AG10803 (cell line): ENCODE results near the gene ASIC5.
A peak's percentile ranks its signal among the peaks of the same experiment; 100 is the strongest.

ENCODE experiments used
- DNase-seq: peaks from one replicate; pipeline ENCODE4 v3.0.0; 2010; ENCODE audit warnings: low read depth
- H3K4me3 ChIP-seq: 2 replicates; pipeline ENCODE4 v1.5.1; 2011; ENCODE audit warnings: mild to moderate bottlenecking, low read length, control low read depth
- TF ChIP-seq, protein P1 (sequence below): conservative IDR thresholded peaks from 2 replicates; pipeline ENCODE4 v1.5.1; 2011; ENCODE audit warnings: mild to moderate bottlenecking, low read length, control low read depth, inconsistent platforms

ASIC5 gene

DNA sequence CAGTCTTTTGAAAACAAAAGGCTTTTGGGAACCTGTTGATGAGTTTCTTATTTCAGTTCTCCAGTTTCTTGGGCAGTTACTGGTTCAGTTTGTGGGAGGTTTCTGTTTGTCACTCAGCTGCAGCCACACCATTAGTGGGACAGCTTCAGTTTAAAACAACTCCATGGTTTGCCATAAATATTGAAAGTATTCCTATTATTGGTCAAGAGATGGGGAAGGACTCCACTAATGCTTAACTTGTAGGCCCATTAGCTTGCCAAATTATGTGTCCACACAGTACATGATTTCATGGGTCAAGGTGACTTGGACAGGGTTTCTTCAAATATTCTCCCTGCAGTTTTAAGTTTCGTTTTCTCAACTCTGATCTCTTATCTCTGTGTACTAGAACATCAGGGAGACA lies 15.5 kb upstream of the ASIC5 start:
- no peak for DNase-seq
- TF ChIP-seq, protein P1, sequence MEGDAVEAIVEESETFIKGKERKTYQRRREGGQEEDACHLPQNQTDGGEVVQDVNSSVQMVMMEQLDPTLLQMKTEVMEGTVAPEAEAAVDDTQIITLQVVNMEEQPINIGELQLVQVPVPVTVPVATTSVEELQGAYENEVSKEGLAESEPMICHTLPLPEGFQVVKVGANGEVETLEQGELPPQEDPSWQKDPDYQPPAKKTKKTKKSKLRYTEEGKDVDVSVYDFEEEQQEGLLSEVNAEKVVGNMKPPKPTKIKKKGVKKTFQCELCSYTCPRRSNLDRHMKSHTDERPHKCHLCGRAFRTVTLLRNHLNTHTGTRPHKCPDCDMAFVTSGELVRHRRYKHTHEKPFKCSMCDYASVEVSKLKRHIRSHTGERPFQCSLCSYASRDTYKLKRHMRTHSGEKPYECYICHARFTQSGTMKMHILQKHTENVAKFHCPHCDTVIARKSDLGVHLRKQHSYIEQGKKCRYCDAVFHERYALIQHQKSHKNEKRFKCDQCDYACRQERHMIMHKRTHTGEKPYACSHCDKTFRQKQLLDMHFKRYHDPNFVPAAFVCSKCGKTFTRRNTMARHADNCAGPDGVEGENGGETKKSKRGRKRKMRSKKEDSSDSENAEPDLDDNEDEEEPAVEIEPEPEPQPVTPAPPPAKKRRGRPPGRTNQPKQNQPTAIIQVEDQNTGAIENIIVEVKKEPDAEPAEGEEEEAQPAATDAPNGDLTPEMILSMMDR, result no peak
- no peak overlapping the region for H3K4me3 ChIP-seq

- TF ChIP-seq, protein P1, result no peak
- DNase-seq, result no peak
- no peak overlapping the region for H3K4me3 ChIP-seq
Measured at GRCh38 chr4:155879767-155880166, 13.7 kb upstream of the ASIC5 start.

DNA sequence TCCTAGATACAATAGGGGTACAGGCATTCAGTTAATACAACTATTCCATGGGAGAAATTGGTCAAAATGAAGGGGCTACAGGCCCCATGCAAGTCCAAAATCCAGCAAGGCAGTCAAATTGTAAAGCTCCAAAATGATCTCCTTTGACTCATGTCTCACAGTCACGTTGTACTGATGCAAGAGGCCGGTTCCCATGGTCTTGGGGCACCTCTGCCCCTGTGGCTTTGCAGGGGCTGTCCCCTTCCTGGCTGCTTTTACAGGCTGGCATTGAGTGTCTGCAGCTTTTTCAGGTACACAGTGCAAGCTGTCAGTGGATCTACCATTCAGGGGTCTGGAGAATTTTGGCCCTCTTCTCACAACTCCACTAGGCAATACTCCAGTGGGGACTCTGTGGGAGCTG lies 12.5 kb upstream of the ASIC5 start:
- no peak overlapping the region for H3K4me3 ChIP-seq
- no peak for DNase-seq
- TF ChIP-seq, protein P1, result no peak

DNA sequence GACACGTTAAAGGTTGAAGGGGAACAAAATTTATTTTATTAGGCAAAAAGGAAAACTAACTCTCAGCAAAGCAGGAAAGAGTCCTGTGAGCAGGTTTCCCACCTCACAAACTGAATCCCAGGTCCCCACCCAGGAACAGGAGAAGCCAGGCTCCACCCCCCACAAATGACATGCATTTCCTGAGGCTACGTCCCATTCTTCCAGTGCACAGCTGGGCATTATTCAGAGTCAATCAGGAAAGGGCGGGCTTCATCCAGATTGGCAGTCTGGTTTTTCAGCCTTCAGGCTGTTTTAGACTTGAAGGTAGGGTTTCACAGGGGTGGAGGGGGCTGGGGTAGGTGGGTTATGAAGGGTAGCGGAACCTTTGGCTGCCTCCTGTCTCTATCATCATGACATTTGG lies 11.9 kb upstream of the ASIC5 start:
- no peak for DNase-seq
- H3K4me3 ChIP-seq, result no peak overlapping the region
- TF ChIP-seq, protein P1, result no peak

DNA sequence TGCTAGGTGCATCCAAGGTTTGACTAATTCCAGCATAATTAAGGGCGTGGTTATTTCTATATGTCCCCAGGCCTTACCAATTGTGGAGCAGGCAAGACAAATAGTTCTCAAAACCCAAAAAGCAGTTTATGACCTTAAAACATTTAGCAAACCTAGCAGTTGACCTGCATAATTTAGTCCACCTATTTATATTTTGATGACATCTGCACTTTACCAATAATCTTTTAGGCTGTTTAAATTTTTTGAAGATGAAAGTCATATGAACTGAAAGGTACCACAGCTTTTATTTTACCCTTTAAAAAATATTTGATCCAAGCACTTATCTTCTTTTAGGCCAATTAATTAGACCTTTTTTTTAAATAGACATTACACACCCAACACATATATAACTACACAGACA lies 9.8 kb upstream of the ASIC5 start:
- H3K4me3 ChIP-seq, result no peak overlapping the region
- TF ChIP-seq, protein P1, result no peak
- no peak for DNase-seq

- TF ChIP-seq, protein P1, result no peak
- H3K4me3 ChIP-seq, result no peak overlapping the region
- no peak for DNase-seq
Measured at GRCh38 chr4:155855897-155856296, 10.2 kb downstream of the ASIC5 start.

DNA sequence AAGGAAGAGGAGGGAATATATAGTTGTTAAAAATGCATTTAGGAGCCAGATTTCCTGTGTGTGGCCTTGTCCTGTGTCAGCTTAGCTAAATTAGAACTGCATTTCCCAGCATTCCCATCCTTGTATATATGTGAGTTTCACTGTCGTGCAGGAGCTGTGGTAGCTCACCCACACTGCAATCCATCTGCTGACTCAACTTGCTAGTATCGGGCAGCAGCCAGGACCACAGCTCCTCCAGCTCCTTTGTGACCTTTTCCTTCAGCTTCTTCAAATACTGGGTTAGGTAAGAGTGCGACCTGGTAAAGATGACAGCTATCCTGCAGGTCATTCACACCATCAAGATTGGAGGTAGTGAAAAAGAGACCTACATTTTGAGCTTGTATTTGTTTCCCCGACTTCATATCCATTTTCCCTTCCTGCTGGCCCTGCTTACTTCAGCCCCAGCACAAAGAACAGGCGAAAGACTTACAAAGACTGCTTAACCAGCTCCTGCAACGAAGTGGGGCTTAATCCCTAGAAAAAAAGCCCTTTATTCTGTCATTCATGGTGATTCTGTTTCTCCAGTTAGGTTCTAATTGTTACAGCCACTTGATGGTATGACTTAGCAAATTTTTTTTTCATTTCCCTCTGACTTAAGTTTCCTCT lies 11.4 kb downstream of the ASIC5 start:
- no peak overlapping the region for H3K4me3 ChIP-seq
- DNase-seq, result peak; percentile 43
- TF ChIP-seq, protein P1, result no peak
